GM23248 (cell line): ENCODE results near the gene ARHGAP24.

Source experiments
- EZH2 ChIP-seq: fragments of 200-600 bp; sonication (generic); IDR thresholded peaks from 2 replicates; pipeline ENCODE4 v1.6.1; 2018; ENCODE audit warnings: antibody characterized with exemption, mild to moderate bottlenecking; ENCODE audit not compliant: insufficient read depth, poor library complexity, severe bottlenecking
- EZH2phosphoT487 ChIP-seq: fragments of 200-600 bp; sonication (generic); IDR thresholded peaks from 2 replicates; pipeline ENCODE4 v1.6.1; 2018; ENCODE audit warnings: antibody characterized with exemption, moderate library complexity, mild to moderate bottlenecking, low read depth; ENCODE audit not compliant: insufficient read depth

- no peak for TF ChIP-seq EZH2
- no peak for TF ChIP-seq EZH2phosphoT487
Observed at GRCh38 chr4:85776096-85776495, 301.1 kb downstream of the ARHGAP24 start.
